ENCODE results near the gene ENTREP3. TPM values are rescaled to one million over a fixed set of nuclear protein-coding genes. Genes with fewer than 3 reads are reported as not detected.

Gene ENTREP3
- total RNA-seq, 1 experiment from 2014 or later = 32.3 TPM

GRCh38 chr1:155287987-155288543, 32.8 kb upstream of the ENTREP3 start:
- H3K27ac Mint-ChIP-seq (ENCODE audit: low read depth, unreplicated experiment) = no peak overlapping the region
- DNase-seq (ENCODE audit: unreplicated experiment) = no peak
- intact Hi-C loops (cut with micrococcal nuclease) = no loop called here
- POLR2A ChIA-PET = interaction anchor here (0.8 to 1.1 kb wide), 2 partner anchors 16 to 20 kb away, joined by 3 read pairs; no protein-coding TSS in a partner anchor
- no TSS peak for BruUV-seq (replicated peaks)
- CTCF ChIA-PET = interaction anchor here (0.6 to 1.1 kb wide), 4 partner anchors 12 to 1694 kb away, joined by 3 to 4 read pairs (median 3); no protein-coding TSS in a partner anchor
- H3K9me3 Mint-ChIP-seq (ENCODE audit: unreplicated experiment) = no peaks in the 10 kb centered on the region
- H3K4me1 Mint-ChIP-seq (ENCODE audit: insufficient read depth, unreplicated experiment) = no peaks in the 10 kb centered on the region
- H3K4me3 Mint-ChIP-seq (ENCODE audit: unreplicated experiment) = no peak overlapping the region
- H3K36me3 Mint-ChIP-seq (ENCODE audit: insufficient read depth, unreplicated experiment) = no peaks in the 10 kb centered on the region
- H3K27me3 Mint-ChIP-seq (ENCODE audit: insufficient read depth, unreplicated experiment) = peaks cover 9% of the 10 kb centered on the region
- no peak for TF ChIP-seq CTCF (IDR thresholded peaks at IDR 0.05; ENCODE audit: unreplicated experiment)

- no peak for DNase-seq (ENCODE audit: unreplicated experiment)
- intact Hi-C loops (cut with micrococcal nuclease) = no loop called here
- Mint-ChIP-seq H3K36me3 (ENCODE audit: insufficient read depth, unreplicated experiment) (no peaks in the 10 kb centered on the region), H3K27ac (ENCODE audit: low read depth, unreplicated experiment) (no peak overlapping the region), H3K27me3 (ENCODE audit: insufficient read depth, unreplicated experiment) (peaks cover 4% of the 10 kb centered on the region), H3K9me3 (ENCODE audit: unreplicated experiment) (no peaks in the 10 kb centered on the region), H3K4me3 (ENCODE audit: unreplicated experiment) (no peak overlapping the region), H3K4me1 (ENCODE audit: insufficient read depth, unreplicated experiment) (no peaks in the 10 kb centered on the region)
- no TSS peak for BruUV-seq (replicated peaks)
- no peak for TF ChIP-seq CTCF (IDR thresholded peaks at IDR 0.05; ENCODE audit: unreplicated experiment)
- ChIA-PET CTCF (interaction anchor here (1.1 to 2.2 kb wide), 2 partner anchors 36 to 39 kb away, joined by 3 to 10 read pairs; no protein-coding TSS in a partner anchor), POLR2A (interaction anchor here (0.6 to 1.1 kb wide), 3 partner anchors 13 to 303 kb away, joined by 3 read pairs; partner anchors contain the start of genes CLK2 and FDPS)
These were observed 31.3 kb upstream of the ENTREP3 start for GRCh38 chr1:155286544-155286943.

GRCh38 chr1:155285631-155286044, 30.4 kb upstream of the ENTREP3 start:
- Mint-ChIP-seq H3K27me3 (ENCODE audit: insufficient read depth, unreplicated experiment) (no peaks in the 10 kb centered on the region), H3K27ac (ENCODE audit: low read depth, unreplicated experiment) (no peak overlapping the region), H3K4me3 (ENCODE audit: unreplicated experiment) (no peak overlapping the region), H3K9me3 (ENCODE audit: unreplicated experiment) (no peaks in the 10 kb centered on the region), H3K4me1 (ENCODE audit: insufficient read depth, unreplicated experiment) (no peaks in the 10 kb centered on the region), H3K36me3 (ENCODE audit: insufficient read depth, unreplicated experiment) (no peaks in the 10 kb centered on the region)
- CTCF ChIA-PET = interaction anchor here (0.6 to 2.2 kb wide), 4 partner anchors 12 to 38 kb away, joined by 3 to 10 read pairs (median 4); no protein-coding TSS in a partner anchor
- POLR2A ChIA-PET = interaction anchor here (0.6 to 1.1 kb wide), 2 partner anchors 12 to 180 kb away, joined by 3 read pairs; partner anchors contain the start of gene CLK2
- no peak for TF ChIP-seq CTCF (IDR thresholded peaks at IDR 0.05; ENCODE audit: unreplicated experiment)
- intact Hi-C loops (cut with micrococcal nuclease) = no loop called here
- BruUV-seq (replicated peaks) = no TSS peak
- DNase-seq (ENCODE audit: unreplicated experiment) = no peak

- no peak overlapping the region for H3K4me3 Mint-ChIP-seq (ENCODE audit: unreplicated experiment)
- ChIA-PET POLR2A (interaction anchor here (0.6 kb wide), 1 partner anchor 107 kb away, joined by 3 read pairs; no protein-coding TSS in a partner anchor), CTCF (interaction anchor here (0.6 to 2.2 kb wide), 2 partner anchors 27 to 34 kb away, joined by 3 to 10 read pairs; no protein-coding TSS in a partner anchor)
- H3K36me3 Mint-ChIP-seq (ENCODE audit: insufficient read depth, unreplicated experiment) = no peaks in the 10 kb centered on the region
- TF ChIP-seq CTCF (IDR thresholded peaks at IDR 0.05; ENCODE audit: unreplicated experiment) = no peak
- H3K4me1 Mint-ChIP-seq (ENCODE audit: insufficient read depth, unreplicated experiment) = no peaks in the 10 kb centered on the region
- no peaks in the 10 kb centered on the region for H3K27me3 Mint-ChIP-seq (ENCODE audit: insufficient read depth, unreplicated experiment)
- H3K27ac Mint-ChIP-seq (ENCODE audit: low read depth, unreplicated experiment) = no peak overlapping the region
- no peak for DNase-seq (ENCODE audit: unreplicated experiment)
- no TSS peak for BruUV-seq (replicated peaks)
- intact Hi-C loops (cut with micrococcal nuclease) = no loop called here
- H3K9me3 Mint-ChIP-seq (ENCODE audit: unreplicated experiment) = no peaks in the 10 kb centered on the region
These were observed 29.8 kb upstream of the ENTREP3 start for GRCh38 chr1:155285063-155285462.
